PC-9 (cell line): Measurements from ENCODE around the gene GNRHR. TPM values are rescaled to one million over a fixed set of nuclear protein-coding genes. Genes with fewer than 3 reads are reported as not detected.
"Not testable (repeated sequence)": the region's sequence is repeated elsewhere in the genome, so short reads cannot be mapped to it uniquely, and the experiment has no call there.

Experiments
- BruUV-seq: library from RNA; stranded (reverse); fragments of 400-500 nt; replicated peaks from 2 replicates; lab custom pipeline; 2021; lab: Mats Ljungman, UMichigan
- CTCF ChIA-PET: fragments of 300-600 bp; sonication (Branson Sonifier 250); formaldehyde crosslinking; loops from one replicate; lab custom pipeline; 2022; ENCODE audit warnings: antibody characterized with exemption; lab: Charles Lee
- POLR2A ChIA-PET: fragments of 300-600 bp; sonication (Branson Sonifier 250); formaldehyde crosslinking; loops from one replicate; lab custom pipeline; 2022; ENCODE audit warnings: antibody characterized with exemption; ENCODE audit not compliant: unreplicated experiment; lab: Charles Lee
- DNase-seq, 2 experiments: peaks; one replicate each; pipeline versions ENCODE4 v3.0.0 to v3.0.0-alpha.2; 2015 to 2022; ENCODE audit warnings: mixed read lengths in 1 of 2
- H2AFZ ChIP-seq: fragments of 200-600 bp; sonication (generic); 2 replicates; pipeline ENCODE4 v1.8.1; 2017; ENCODE audit warnings: antibody characterized with exemption
- H3F3A ChIP-seq: fragments of 200-600 bp; sonication (generic); 2 replicates; pipeline ENCODE4 v1.8.1; 2017; ENCODE audit warnings: antibody characterized with exemption, mild to moderate bottlenecking, low read depth; ENCODE audit not compliant: insufficient read depth
- H3K27ac ChIP-seq: fragments of 200-600 bp; sonication (generic); 2 replicates; pipeline ENCODE4 v1.6.1; 2016; ENCODE audit warnings: mixed run types
- H3K27me3 ChIP-seq: fragments of 200-600 bp; sonication (generic); 2 replicates; pipeline ENCODE4 v1.6.1; 2016; ENCODE audit warnings: low read depth, mixed run types; ENCODE audit not compliant: insufficient read depth
- H3K36me3 ChIP-seq: fragments of 200-600 bp; sonication (generic); 2 replicates; pipeline ENCODE4 v1.6.1; 2016; ENCODE audit warnings: low read depth, mixed run types
- H3K4me1 ChIP-seq: fragments of 200-600 bp; sonication (generic); replicated peaks from 2 replicates; pipeline ENCODE4 v1.6.1; 2016; ENCODE audit warnings: mixed run types; ENCODE audit not compliant: insufficient read depth
- H3K4me2 ChIP-seq: fragments of 200-600 bp; sonication (generic); 2 replicates; pipeline ENCODE4 v1.6.1; 2017; ENCODE audit warnings: mixed run types
- H3K4me3 ChIP-seq: fragments of 200-600 bp; sonication (generic); 2 replicates; pipeline ENCODE4 v1.6.1; 2016; ENCODE audit warnings: mixed run types
- H3K79me2 ChIP-seq: fragments of 200-600 bp; sonication (generic); 2 replicates; pipeline ENCODE4 v1.6.1; 2017; ENCODE audit warnings: low read depth, mixed run types
- H3K9me2 ChIP-seq: fragments of 200-600 bp; sonication (generic); 2 replicates; pipeline ENCODE4 v1.8.1; 2017; ENCODE audit warnings: mild to moderate bottlenecking; ENCODE audit not compliant: insufficient read depth
- H3K9me3 ChIP-seq: fragments of 200-600 bp; sonication (generic); 2 replicates; pipeline ENCODE4 v1.8.1; 2016; ENCODE audit warnings: low read depth; ENCODE audit not compliant: insufficient read depth
- H4K20me1 ChIP-seq: fragments of 200-600 bp; sonication (generic); 2 replicates; pipeline ENCODE4 v1.8.1; 2017; ENCODE audit not compliant: insufficient read depth
- CTCF ChIP-seq: fragments of 200-600 bp; sonication (generic); conservative IDR thresholded peaks from 2 replicates; pipeline ENCODE4 v1.6.1; 2017; ENCODE audit warnings: mixed run types, antibody characterized with exemption, mild to moderate bottlenecking, moderate library complexity
- EZH2 ChIP-seq: fragments of 200-600 bp; sonication (generic); IDR thresholded peaks from 2 replicates; pipeline ENCODE4 v1.8.0; 2017; ENCODE audit warnings: antibody characterized with exemption, low read depth
- intact Hi-C: fragments of 100-400 bp; cut with micrococcal nuclease; formaldehyde crosslinking; loops from one replicate; pipeline ENCODE4 v1.10.0; 2022; ENCODE audit not compliant: unreplicated experiment
- total RNA-seq: library from RNA; stranded (reverse); gene quantifications from 2 replicates; pipeline ENCODE4 v1.2.3, GENCODE V29; 2021

The GNRHR gene
- total RNA-seq, 1 experiment from 2014 or later, result not detected

GRCh38 chr4:67712000-67712625 lies 42.1 kb downstream of the GNRHR start:
- no peaks in the 10 kb centered on the region for H4K20me1 ChIP-seq
- no peaks in the 10 kb centered on the region for H3K9me2 ChIP-seq
- DNase-seq, result peak; percentile 39 to 57
- POLR2A ChIA-PET, result no interaction called here
- H3K27me3 ChIP-seq, result no peaks in the 10 kb centered on the region
- H3K36me3 ChIP-seq, result no peaks in the 10 kb centered on the region
- intact Hi-C loops, result no loop called here
- no peak overlapping the region for H2AFZ ChIP-seq
- no peak overlapping the region for H3K4me3 ChIP-seq
- TF ChIP-seq CTCF (no peak), EZH2 (no peak)
- peaks cover 13% of the 10 kb centered on the region for H3K79me2 ChIP-seq
- CTCF ChIA-PET, result interaction anchor here (0.6 to 0.8 kb wide), 2 partner anchors 12 to 35 kb away, joined by 3 to 4 read pairs; partner anchors contain the start of gene UBA6
- no peak overlapping the region for H3K4me2 ChIP-seq
- H3K27ac ChIP-seq, result peak overlapping the region; percentile 26; the same call in 1 of the 2 replicates
- no TSS peak for BruUV-seq
- H3F3A ChIP-seq, result peaks cover 6% of the 10 kb centered on the region; the same call in 1 of the 2 replicates
- H3K4me1 ChIP-seq, result peaks cover 32% of the 10 kb centered on the region
- no peaks in the 10 kb centered on the region for H3K9me3 ChIP-seq

- H3K9me3 ChIP-seq, H4K20me1 ChIP-seq, intact Hi-C loops, H3K4me3 ChIP-seq, H3K4me2 ChIP-seq, H3K27me3 ChIP-seq, H2AFZ ChIP-seq, H3K27ac ChIP-seq, CTCF ChIA-PET, BruUV-seq, H3K36me3 ChIP-seq, H3F3A ChIP-seq, H3K9me2 ChIP-seq, DNase-seq, POLR2A ChIA-PET: not testable (repeated sequence)
- peaks cover 13% of the 10 kb centered on the region; the same call in 1 of the 2 replicates for H3K4me1 ChIP-seq
- peaks cover 40% of the 10 kb centered on the region for H3K79me2 ChIP-seq
Measured at GRCh38 chr4:67706682-67707081, 47.5 kb downstream of the GNRHR start.

GRCh38 chr4:67704843-67705242 lies 49.3 kb downstream of the GNRHR start:
- no peaks in the 10 kb centered on the region for H3K27me3 ChIP-seq
- TF ChIP-seq CTCF (no peak), EZH2 (no peak)
- H3K27ac ChIP-seq, result no peak overlapping the region
- no peaks in the 10 kb centered on the region for H3K9me2 ChIP-seq
- no peaks in the 10 kb centered on the region for H3K36me3 ChIP-seq
- no peak overlapping the region for H3K4me2 ChIP-seq
- CTCF ChIA-PET, result no interaction called here
- peaks cover 50% of the 10 kb centered on the region for H3K79me2 ChIP-seq
- H3K4me1 ChIP-seq, result 0 out of 2 replicates have a peak, but pooled peaks cover 7% of the 10 kb centered on the region
- POLR2A ChIA-PET, result no interaction called here
- no peak for DNase-seq
- no peaks in the 10 kb centered on the region for H4K20me1 ChIP-seq
- H2AFZ ChIP-seq, result no peak overlapping the region
- intact Hi-C loops, result no loop called here
- no peak overlapping the region for H3K4me3 ChIP-seq
- H3K9me3 ChIP-seq, result no peaks in the 10 kb centered on the region
- H3F3A ChIP-seq, result peaks cover 9% of the 10 kb centered on the region; the same call in 1 of the 2 replicates
- BruUV-seq, result no TSS peak
